GM12891 (cell line): Measurements from ENCODE around the gene UNC5C.

ENCODE experiments used
- PAX5 ChIP-seq: IDR thresholded peaks from 2 replicates; pipeline ENCODE4 v1.6.1; 2011; ENCODE audit warnings: low read length, moderate library complexity, mild to moderate bottlenecking; ENCODE audit not compliant: insufficient read depth, severe bottlenecking
- POLR2A ChIP-seq: IDR thresholded peaks from 2 replicates; pipeline ENCODE4 v1.6.1; 2011; ENCODE audit warnings: low read depth, low read length, control low read depth
- POLR2AphosphoS5 ChIP-seq: IDR thresholded peaks from 2 replicates; pipeline ENCODE4 v1.6.1; 2011; ENCODE audit warnings: low read depth, low read length, control low read depth
- POU2F2 ChIP-seq: IDR thresholded peaks from 2 replicates; pipeline ENCODE4 v1.6.1; 2011; ENCODE audit warnings: low read depth, mild to moderate bottlenecking, control low read depth, low read length, moderate library complexity
- SPI1 ChIP-seq: IDR thresholded peaks from 2 replicates; pipeline ENCODE4 v1.6.1; 2011; ENCODE audit warnings: low read depth, low read length, control low read depth
- TAF1 ChIP-seq: IDR thresholded peaks from 2 replicates; pipeline ENCODE4 v1.6.1; 2011; ENCODE audit warnings: low read depth, low read length, control low read depth

- TF ChIP-seq POLR2A (no peak), POLR2AphosphoS5 (no peak), TAF1 (no peak), POU2F2 (no peak), SPI1 (no peak), PAX5 (no peak)
Measured at GRCh38 chr4:95167805-95168204, 381.0 kb downstream of the UNC5C start.
